Heart left ventricle (tissue), 13 donors: ENCODE measurements around the gene TRMT1.

ENCODE experiments used
- POLR2A ChIP-seq, 2 donors: fragments of 450-650 bp; IDR thresholded peaks; one replicate each; pipeline ENCODE4 v1.6.1; 2017; ENCODE audit warnings: antibody characterized with exemption in 2 of 2, mild to moderate bottlenecking in 2 of 2, moderate library complexity in 2 of 2
- TF ChIP-seq, protein P1 (sequence below), 12 donors: fragments of 200-600 bp; sonication (generic) in 4 of 12; IDR thresholded peaks; one replicate each; pipeline versions ENCODE4 v1.5.0 to v1.8.0; 2018 to 2022; ENCODE audit warnings: antibody characterized with exemption in 12 of 12, mild to moderate bottlenecking in 5 of 12
- donor health status: ischemic (EF 13 %, LVEDD 7.1; RV severe dilation, severe dysfunction).
- donor health status: DM: no; HTN: yes; CAD: no.
- donor health status: DM: no; HTN: no; CAD: no.
- donor health status: ischemic (EF 25% LVEDD 6.9; RV normal size, moderate dysfunction).
- donor health status: ischemic (EF 25% LVEDD 5.7; RV mildly dilated, moderate dysfunction).
- donor health status: ischemic (EF 35%, LVEDD 5.7; RV mildly dilated, moderate dysfunction).
- donor health status: nonischemic (EF 11% LVEDD 7.7; RV severe dilation, severe dysfunction).
- donor health status: DM: yes; HTN: yes; CAD: no.
- donor health status: PGD.
- donor health status: ischemic (EF 29% LVEDD 5.4; RV normal size, mild dysfunction).
- donor health status: nonischemic (EF 23%, LVEDD 6.1; RV moderate dilation, normal function).

DNA sequence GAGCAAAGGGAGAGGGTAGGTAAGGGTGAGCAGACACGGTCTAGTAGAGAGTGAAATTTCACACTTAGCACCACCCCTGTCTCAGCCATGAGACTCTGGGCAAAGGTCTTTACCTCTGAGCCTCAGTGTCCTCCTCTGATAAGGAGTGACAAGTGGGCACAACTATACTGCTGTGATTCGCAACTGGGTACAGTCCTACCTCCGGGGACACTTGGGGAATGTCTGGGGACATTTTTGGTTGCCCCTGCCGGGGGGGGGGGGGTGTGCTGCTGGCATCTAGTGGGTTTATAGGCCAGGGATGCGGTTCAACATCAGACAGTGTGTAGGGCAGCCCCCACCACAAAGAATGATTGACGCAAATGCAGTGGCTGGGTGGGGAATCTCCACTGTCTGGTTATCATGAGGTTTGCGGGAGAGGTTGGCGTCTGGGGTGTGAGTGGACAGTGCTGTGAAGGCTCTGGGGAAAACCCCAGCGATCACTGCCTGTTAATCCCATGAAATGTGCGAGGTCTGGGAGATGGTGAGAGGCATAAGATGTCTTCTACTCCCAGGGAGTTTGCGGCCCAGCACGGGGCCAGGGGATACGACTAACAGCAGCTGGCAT, 5.8 kb upstream of the TRMT1 start:
- no peak for TF ChIP-seq POLR2A (IDR thresholded peaks at IDR 0.05)
- TF ChIP-seq, protein P1, sequence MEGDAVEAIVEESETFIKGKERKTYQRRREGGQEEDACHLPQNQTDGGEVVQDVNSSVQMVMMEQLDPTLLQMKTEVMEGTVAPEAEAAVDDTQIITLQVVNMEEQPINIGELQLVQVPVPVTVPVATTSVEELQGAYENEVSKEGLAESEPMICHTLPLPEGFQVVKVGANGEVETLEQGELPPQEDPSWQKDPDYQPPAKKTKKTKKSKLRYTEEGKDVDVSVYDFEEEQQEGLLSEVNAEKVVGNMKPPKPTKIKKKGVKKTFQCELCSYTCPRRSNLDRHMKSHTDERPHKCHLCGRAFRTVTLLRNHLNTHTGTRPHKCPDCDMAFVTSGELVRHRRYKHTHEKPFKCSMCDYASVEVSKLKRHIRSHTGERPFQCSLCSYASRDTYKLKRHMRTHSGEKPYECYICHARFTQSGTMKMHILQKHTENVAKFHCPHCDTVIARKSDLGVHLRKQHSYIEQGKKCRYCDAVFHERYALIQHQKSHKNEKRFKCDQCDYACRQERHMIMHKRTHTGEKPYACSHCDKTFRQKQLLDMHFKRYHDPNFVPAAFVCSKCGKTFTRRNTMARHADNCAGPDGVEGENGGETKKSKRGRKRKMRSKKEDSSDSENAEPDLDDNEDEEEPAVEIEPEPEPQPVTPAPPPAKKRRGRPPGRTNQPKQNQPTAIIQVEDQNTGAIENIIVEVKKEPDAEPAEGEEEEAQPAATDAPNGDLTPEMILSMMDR (IDR thresholded peaks at IDR 0.05): no peak
